GOT3 (cell line): Measurements from ENCODE around the gene HUNK.
"Not testable (repeated sequence)": the region's sequence is repeated elsewhere in the genome, so short reads cannot be mapped to it uniquely, and the experiment has no call there.

ENCODE experiments used
- DNase-seq: peaks from one replicate; lab custom pipeline; 2025; ENCODE audit warnings: mixed read lengths; lab: John Stamatoyannopoulos, UW

HUNK gene

DNA sequence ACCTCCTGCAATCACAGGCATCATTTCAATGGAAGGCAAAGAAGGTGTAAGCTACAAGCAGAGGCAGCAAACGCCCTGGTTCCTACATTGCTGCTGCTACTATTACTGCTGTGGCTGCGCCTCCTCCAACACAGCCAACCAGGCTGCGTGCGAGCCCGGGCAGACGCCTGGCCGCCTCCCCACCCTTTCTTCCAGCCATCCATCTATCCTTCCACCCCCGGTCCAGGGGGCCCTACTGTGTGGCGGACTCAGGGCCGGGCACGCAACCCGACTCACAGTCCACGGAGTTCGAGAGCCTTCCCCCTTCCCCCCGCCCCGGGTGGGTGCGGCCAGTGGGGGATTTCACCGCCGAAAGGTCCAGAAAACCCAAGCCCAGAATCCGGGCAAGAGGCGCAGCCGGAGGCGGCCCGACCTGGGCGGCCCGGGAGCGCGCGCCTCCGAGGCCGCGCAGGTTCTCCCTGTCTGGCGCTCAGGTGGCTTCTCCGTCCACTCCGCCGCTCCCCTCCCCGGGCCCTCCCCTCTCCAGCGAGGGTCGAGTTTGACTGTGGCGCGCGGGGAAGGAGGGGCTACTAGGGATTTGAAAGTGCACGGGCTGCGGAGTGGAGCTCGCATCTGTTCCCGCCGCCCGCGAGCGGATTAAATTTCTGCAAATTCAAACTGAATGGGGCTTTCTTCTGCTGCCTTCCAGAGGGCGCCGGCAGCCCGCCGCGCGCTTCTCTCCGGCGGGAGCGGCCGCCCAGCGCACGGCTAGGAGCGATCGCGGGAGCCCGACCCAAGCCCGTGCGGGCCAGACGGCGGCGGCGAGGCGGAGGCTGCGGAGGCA is at the start of gene HUNK:
Gene HUNK (plus strand): TSS at position 569 of the 823 bp plus-strand sequence. CDS start 655 bp downstream, outside the sequence.
- DNase-seq, result no peak

DNA sequence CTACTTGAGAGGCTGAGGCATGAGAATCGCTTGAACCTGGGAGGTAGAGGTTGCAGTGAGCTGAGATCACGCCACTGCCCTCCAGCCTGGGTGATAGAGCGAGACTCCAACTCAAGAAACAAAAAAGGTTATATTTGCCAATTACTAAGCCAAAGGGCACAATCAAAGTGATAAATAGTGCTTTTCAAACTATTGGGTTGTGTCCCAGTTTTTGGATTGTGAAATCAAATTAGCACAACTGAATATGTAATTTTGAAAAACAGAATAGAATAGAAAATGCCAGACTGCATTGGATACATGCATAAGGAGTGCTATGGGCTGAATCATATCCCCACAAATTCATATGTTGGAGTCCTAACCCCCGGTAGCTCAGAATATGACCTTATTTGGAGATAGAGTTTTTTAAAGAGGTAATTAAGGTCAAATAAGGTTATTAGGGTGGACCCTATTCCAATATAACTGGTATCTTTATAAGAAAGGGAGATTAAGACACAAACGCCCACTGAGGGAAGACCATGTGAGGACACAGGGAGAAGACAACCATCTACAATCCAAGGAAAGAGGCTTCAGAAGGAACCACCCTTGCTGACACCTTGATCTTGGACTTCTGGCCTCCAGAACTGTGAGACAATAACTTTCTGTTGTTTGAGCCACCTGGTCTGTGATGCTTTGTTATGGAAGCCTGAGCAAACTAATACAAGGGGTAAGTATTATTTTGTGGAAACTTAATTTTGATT is 42.9 kb upstream of the HUNK start:
- no peak for DNase-seq

DNA sequence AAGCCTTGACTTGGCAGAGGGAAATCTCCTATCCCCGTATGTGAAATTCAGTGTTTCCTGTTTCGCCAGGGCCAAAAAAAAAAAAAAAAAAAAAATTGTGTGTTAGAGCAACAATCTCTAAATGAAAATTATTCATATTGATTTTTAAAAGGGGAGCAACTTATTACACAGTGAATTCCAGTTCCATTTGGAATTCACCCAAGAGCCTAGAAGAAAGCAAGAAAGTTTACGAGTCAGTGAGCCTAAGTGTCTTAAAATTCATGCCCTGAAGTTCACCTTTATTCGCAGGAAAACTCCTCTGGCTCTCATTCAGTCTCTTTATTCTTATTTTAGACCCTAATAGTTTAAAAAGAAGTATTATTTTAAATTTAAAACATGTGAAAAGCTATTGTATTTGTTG is 42.1 kb upstream of the HUNK start:
- DNase-seq, result no peak

DNA sequence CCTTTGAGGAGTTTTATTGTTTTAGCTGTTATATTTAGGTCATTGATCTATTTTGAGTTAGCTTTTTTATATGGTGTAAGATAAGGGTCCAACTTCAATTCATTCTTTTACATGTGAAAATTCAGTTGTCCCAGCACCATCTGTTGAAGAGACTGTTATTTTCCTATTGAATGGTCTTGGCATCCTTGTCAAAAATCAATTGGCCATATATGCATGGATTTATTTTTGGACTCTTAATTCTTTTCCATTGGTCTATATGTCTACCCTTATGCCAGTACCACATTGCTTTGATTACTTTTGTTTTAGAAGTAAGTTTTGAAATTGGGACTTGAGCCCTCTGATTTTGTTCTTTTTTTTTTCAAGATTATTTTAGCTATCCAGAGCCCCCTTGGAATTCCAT is 35.8 kb upstream of the HUNK start:
- DNase-seq, result no peak

DNA sequence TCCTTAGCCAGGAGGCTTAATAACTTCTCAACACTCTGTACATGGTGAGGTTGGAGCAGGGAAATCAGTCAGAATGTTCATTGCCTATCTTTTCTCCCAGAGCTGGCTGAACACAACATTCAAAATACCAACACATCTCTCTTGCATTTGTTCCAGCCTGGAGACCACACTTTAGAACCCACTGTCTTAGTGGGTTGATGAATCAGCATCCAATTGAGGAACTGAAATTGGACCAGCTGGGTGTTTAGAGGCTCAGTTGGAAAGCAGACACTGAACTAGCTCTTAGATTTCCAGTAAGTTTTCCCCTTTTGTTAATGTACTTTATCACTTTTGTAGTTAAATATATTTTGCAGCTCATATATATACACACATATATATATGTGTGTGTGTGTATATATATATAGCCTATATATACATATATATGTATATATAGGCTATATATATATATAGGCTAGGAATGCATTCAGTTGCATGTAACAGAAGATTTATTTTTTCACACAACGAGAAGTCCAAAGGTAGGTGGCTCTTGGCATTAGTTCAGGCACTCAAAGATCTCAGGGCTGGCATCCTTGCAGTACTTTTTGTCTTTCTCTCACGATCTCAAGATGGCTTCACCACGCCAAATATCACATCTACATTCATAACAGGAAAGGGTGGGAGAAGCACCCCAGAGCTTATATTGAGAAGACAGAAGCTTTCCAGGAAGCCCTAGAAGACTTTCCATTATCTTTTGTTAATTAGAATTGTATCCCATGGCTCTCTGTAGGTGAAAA is 35.0 kb upstream of the HUNK start:
- no peak for DNase-seq

DNA sequence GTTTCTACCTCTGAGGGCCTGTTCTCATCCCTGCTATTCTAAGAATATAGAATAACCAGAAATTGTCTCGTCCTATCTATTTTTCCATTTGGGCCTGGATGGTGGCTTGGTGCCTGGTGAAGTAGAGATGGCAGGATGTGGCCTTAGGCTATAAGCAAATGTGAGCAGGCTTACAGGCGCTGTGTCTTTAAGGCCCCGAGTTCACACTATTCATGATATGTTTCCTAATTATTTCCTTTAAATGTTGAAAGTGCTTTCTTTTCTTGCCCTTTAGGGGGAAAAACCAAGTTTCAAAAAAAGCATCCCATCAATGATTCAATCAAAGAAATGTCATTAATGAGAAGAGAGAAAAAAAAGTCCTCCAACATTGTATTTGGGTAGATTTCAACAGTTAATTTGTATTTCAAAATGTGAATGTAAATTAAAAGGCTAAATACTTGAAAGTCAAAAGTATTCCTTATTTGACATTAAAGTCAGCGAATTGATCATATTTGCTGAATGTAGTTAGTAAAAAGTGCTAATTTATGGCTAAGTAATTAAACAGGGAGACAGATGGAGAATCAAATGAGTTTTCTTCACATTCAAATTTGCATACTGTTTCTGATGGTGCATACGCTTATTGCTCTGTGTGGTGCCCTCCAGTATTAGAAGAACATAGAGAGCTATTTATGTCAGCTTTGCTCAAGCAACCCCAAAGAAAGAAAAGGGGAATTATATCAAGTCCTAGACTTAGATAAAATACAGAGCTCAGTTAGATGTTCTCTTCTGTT is 34.0 kb upstream of the HUNK start:
- DNase-seq, result no peak

DNA sequence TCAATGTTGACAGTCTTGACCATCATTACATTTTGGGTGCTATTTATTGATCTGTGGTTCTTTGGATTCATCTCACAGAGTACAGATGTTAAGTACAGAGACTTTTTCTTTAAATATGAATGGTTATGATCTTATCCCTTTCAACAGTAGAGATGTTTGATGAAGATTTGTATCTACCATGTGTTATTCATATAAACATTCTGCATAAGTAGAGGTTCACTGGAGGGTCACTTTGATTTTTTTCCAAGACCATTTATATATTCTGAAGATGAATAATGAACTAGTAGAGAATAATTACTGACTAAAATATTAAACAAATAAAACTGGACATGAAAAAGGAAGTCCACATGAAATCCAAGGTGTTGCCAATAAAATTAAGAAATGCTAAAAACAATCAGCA is 28.6 kb upstream of the HUNK start:
- DNase-seq, result no peak

DNA sequence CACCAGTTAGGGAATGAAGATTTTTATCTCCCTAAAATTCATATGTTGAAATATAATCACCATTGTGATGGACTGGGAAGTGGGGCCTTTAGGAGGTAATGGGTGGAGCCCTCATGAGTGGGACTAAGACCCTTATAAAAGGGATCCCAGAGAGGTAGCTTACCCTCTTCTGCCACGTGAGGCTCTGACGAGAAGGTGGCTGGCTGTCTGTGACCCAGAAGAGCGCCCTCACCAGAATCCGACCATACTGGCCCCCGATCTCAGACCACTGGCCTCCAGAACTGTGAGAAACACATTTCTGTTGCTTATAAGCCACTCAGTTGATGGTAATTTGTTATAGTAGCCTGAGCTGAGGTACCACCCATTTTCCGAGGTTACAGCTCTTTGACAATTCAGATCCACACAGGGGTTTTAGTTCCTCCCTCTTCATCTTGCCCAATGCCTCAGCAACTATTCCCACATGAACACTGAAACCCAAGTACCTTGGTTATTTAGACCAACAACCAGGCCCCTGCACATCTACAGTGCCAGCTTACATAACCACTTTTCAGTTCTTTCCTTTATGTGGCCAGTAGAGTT is 27.6 kb upstream of the HUNK start:
- no peak for DNase-seq

DNA sequence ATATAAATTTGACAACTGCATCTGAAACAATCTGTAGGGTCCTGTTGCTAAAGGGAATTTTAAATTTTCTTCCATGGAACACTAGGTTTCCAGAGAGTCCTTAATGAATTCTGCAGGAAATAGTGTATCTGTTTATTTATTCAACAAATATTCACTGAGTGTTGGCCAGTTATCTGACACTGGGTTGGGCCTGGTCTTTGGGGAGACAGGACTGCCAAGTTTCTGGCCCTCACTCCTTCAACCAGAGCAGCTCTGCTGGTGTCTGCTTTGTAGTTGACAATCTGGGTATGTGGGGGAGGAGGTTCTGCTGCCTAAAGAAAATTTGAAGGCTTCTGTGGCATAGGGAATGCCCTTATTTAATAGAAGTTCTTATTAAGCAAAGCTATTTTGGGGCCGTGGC is 26.1 kb upstream of the HUNK start:
- DNase-seq, result no peak

DNA sequence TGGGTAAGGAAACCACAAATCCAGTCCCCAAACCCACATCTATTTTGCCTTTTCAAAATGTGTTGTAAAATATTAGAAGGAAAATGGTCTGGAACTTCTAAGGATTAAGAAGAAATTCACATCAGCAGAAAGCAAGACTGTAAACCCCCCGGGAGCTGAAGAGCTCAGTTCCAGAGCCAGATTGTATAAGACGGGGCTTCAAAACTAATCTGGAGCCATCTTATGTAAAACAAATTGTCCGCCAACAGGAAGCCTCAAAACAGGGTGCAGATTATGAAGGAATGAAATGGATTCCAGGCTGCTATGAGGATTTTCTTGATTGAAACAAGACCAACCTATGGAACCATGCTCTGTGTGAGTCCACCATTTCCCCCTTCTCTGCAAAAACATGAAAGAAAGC is 25.1 kb upstream of the HUNK start:
- DNase-seq, result no peak

DNA sequence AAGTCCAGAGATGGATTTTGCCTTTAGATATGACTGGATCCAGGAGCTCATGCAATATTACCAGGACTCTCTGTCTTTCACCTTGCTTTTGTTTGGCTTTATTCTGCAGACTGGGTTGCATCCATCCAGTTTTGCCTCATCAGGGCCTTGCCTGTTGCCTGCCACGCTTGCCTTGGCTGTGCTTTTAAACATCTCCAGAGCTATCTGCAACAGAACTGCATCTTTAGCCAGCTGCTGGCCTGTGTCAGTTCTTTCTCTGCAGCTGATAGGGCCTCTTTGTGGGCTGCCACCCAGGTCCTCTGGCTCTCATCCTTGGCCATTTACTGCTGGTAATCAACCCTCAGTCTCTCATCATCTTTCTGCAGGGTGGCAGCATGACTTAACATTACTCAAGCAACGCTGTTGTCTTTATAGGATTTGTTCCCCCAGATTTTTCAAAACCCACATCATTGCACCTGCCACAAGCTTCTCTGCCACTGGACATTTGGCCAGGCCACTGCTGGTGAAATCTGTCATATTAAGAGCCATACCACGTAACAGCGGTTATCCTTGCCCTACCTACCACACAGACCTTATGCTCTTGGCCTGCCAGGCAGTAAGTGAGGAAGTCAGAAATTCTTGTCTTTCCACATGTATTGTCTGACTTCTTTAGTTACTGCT is 24.4 kb upstream of the HUNK start:
- no peak for DNase-seq

DNA sequence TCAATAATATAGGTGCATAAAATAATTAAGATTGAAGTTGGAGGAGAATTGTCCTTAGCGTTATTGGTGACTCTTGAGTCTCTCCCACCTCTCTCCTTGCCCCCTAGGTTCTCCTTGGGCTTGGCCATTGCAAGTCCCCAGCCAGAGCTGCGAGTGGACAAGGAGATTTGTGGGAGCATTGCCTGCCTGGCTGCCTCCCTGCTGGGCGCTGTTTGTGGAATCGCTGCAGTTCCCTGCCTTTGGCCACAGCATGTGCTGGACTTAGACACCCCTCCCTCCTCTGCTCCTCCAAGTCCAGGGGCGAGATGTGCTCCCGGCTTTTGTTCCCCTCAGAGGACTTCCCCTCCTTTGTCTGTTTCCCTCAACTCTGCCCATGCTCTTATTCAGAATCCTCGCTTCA is 21.9 kb upstream of the HUNK start:
- DNase-seq, result no peak

DNA sequence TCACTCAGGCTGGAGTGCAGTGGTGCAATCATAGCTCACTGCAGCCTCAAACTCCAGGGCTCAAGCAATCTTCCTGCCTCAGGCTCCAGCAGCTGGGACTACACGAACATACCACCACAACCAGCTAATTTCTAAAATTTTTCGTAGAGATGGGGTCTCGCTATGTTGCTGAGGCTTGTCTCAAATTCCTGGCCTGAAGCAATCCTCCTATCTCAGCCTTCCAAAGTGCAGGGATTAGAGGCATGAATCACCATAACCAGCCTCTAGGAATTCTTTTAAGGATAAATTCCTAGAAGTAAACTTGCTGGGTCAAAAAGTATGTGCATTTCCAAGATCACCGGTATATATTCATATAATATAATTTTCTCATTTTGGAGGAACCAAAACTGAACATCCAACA is 17.6 kb upstream of the HUNK start:
- DNase-seq, result no peak

DNA sequence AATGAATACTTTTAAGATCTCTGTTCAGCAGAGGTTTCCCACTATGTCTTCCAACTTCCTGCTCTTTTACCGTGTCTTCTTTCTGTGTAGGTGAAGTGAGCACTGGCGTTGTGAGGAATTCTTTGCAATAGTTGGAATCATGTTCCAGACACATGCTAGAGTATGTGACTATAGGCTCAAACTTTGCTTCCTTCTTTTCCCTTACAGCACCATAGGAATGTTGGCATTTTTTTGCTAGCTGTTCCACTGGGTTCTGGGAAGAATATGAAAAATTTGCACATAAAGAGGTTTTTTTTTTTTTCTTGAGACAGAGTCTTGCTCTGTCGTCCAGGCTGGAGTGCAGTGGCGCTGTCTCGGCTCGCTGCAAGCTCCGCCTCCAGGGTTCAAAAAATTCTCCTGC is 15.7 kb upstream of the HUNK start:
- DNase-seq, result no peak

DNA sequence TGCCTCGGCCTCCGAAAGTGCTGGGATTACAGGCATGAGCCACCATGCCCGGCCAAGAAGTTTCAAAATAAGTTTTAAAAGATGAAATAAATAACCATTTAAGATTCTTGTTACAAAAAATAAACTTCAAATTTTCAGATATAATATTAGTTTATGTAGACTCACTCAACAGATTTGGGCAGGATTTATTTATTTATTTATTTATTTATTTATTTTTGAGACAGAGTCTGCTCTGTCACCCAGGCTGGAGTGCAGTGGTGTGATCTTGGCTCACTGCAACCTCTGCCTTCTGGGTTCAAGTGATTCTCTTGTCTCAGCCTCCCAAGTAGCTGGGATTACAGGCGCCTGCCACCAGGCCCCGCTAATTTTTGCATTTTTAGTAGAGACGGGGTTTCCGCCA is 15.2 kb upstream of the HUNK start:
- not testable (repeated sequence) for DNase-seq

DNA sequence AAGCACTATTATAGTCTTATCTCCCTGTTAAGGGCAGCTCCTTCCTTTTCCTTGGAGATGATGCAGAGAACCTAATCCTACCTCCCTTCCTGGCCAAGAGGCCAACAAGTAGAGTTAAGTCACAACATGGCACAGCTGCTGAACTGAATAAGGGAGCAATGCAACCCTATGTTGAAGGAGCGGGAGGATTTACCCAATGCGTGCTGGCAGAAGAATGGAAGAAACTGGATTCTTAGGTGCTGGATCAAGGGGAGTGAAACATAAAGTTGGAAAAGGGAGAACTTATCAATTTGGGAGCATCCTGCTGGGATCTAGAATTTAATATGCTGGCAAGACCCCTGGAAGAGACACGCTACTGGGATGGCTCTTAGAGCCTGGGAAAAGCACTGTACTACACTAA is 12.0 kb upstream of the HUNK start:
- no peak for DNase-seq

DNA sequence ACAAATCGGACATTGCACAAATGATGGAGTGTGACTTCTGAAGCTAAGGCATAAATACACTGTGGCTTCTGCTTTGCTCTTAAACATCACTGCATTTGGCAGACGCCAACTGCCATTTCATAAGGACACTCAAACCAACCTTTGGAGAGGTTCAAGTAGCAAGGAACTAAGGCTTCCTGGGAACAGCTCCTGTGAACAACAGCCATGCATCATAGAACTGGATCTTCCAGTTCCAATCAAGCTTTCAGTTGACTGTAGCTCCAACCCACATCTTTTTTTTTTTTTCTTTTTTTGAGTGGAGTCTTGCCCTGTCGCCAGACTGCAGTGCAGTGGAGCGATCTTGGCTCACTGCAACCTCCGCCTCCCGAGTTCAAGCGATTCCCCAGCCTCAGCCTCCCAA is 10.7 kb upstream of the HUNK start:
- no peak for DNase-seq

DNA sequence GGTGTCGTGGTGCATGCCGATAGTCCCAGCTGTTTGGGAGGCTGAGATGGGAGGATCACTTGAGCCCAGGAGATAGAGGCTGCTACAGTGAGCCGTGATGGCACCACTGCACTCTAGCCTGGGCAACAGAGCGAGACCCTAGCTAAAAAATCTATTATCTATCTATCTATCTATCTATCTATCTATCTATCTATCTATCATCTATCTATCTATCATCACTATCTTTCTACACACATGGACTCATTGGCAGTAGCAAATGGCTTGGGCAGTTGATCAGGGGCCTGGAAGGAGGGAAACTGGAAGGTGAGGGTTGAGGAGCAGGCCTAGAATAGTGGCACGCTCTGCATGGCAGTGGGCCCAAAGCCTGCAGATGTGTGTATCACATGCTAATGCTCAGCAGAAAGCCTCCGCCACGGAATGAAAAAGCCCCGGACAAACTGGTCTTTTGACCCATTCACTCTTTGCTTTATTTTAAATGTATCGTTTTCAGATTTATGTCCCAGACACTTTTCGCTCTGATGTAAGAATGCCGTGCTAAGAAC is 7.3 kb upstream of the HUNK start:
- no peak for DNase-seq

DNA sequence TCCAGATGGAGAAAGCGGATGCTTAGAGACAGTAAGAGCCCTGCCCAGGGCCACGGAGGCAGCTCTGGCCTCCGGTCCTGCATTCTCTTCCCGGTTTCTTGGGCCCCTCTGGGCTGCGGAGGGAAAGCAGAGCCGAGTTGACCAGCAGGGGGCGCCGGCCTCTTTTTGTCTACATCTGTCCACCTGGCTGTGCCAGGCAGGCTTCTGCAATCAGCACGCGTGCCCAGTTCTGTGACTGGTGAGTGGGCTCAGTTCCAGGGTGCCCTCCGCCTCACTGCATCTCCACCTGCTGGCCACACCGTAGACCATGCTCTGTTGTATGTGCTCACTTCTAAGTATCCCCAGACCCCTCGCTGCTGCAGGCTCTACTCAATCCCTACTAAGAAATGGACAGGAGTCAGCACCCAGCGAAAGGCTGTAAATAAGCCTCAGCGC is 6.7 kb upstream of the HUNK start:
- DNase-seq, result peak; percentile 58

DNA sequence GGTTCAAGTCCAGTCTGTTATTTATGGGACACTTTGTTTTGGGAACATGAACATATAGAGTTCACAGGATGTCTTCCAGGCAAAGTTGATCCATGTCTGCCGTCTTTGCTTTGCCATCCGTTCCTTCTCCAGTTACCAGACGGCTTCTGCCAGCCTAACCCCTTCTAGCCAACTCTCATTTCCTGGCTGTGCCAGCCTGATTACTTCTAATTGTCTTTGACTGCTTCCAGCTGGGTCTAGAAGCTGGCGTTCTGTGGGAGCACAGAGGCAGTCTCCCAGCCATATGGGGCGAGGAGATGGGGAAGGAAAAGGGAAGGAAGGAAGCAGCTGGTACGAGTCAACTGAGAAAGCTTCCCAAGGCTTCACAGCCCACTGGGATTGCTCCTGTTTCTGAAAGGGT is 3.1 kb upstream of the HUNK start:
- no peak for DNase-seq
